GM21526 (cell line): Measurements from ENCODE around the gene PTPRCAP.
"Not testable (repeated sequence)": the region's sequence is repeated elsewhere in the genome, so short reads cannot be mapped to it uniquely, and the experiment has no call there.

ENCODE experiments used
- ATAC-seq: cut with Tn5 transposase; IDR thresholded peaks from one replicate; pipeline ENCODE4 v1.9.1; 2021; ENCODE audit warnings: moderate library complexity; ENCODE audit not compliant: unreplicated experiment, low FRiP score

The PTPRCAP gene, protein sequence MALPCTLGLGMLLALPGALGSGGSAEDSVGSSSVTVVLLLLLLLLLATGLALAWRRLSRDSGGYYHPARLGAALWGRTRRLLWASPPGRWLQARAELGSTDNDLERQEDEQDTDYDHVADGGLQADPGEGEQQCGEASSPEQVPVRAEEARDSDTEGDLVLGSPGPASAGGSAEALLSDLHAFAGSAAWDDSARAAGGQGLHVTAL

DNA sequence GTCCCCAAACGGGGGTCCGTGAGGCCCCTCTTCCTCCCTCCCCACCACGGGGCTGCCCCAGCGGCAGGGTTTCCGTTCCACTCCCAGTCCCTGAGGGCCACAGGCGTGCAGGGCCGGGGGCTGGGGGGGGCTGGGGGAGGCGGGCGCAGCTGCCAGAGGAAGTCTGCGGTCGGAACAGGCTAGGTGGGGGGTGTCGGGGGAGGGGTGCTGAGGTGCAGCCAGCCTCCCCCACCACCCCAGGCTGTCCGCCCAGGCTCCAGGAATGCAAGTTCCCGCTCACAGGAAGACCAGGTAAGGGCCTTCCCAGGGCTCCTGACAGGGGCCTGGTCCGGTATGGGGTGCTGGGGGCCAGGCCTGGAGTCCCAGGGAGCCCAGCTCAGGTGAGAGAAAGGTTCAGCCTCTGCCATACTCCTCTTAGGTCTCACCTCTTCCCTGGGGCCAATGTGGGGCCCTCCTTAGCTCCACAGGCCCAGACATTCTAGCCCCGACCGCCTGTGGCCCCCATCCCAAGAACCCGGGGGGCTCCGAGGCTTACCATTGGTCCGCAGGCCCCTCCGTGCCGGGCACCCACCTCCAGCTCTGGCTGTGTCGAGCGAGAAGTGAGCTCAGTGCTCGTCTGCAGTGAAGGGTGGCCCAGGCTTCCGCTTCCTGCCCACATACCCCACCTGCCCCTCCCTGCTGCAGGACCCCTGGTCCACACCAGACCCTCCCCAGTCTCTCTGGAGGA, at the start of gene PTPRCAP:
TSS of gene PTPRCAP (minus strand) at position 601 of the 727 bp plus-strand sequence. CDS start at position 538, 63 bp downstream.
- no peak for ATAC-seq

DNA sequence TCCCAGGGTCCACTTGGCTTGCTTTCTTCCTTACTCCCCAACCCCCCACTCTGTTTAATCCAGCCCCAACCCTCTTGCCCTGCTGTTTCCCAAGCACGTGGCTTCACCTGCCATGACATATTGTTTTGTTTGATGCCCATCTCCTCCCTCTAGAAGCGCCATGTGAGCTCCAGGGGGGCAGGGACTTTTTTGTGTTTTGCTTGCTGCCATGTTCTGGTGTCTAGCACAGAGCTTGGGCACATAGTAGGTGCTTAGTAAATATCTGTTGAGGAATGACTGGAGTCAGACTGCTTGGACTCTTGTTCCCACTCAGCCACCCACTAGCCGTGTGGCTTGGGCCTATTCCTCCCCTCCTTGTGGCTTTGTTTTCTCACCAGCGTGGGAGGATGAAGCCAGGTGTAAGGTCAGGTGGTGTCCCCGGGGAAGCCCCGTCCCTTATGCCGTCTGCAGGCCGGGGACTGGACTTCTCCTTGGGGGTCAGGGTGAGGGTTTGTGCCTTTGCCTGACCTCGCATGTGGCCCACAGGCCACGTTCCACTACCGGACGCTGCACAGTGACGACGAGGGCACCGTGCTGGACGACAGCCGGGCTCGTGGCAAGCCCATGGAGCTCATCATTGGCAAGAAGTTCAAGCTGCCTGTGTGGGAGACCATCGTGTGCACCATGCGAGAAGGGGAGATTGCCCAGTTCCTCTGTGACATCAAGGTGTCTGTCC, 49.2 kb upstream of the PTPRCAP start:
- no peak for ATAC-seq

DNA sequence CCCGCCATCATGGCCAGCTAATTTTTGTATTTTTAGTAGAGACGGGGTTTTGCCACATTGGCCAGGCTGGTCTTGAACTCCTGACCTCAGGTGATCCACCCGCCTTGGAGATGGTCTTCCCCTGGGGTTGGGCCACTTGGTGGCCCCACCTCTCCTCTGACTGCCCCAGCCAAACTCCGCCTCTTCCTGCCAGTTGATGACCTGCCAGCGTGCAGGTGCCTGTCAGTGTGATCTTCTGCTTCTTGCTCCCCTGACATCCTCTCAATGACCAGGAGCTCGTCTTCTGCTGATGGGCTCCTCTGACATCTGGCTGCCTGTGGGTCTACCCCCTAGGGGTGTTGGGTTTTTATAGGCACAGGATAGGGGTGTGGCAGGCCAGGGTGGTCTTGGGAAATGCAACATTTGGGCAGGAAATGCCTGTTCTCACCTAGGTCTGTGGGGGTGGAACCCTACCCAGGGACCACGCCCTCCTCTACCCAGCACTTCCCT, 48.4 kb upstream of the PTPRCAP start:
- not testable (repeated sequence) for ATAC-seq

DNA sequence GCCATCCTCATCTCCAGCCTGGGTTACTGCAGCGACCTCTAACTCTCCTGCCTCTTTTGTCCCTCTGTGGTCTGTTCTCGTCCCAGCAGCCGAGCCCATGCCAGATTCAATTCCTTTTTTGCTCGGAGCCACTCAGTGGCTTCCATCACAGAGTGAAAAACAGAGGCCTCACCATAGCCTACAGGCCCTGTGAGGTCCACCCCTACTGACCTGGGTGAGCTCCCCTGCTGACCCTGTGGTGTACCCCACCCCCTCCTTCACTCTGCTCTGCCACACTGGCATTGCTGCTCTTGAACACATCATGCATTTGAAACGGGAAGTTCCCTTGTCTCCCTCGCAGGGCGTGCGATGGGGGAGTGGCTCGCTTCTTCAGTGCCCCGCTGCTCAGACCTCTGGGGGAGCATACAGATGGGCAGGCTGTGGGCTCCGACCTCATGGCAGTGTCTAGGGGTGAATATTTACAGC, 47.4 kb upstream of the PTPRCAP start:
- no peak for ATAC-seq

DNA sequence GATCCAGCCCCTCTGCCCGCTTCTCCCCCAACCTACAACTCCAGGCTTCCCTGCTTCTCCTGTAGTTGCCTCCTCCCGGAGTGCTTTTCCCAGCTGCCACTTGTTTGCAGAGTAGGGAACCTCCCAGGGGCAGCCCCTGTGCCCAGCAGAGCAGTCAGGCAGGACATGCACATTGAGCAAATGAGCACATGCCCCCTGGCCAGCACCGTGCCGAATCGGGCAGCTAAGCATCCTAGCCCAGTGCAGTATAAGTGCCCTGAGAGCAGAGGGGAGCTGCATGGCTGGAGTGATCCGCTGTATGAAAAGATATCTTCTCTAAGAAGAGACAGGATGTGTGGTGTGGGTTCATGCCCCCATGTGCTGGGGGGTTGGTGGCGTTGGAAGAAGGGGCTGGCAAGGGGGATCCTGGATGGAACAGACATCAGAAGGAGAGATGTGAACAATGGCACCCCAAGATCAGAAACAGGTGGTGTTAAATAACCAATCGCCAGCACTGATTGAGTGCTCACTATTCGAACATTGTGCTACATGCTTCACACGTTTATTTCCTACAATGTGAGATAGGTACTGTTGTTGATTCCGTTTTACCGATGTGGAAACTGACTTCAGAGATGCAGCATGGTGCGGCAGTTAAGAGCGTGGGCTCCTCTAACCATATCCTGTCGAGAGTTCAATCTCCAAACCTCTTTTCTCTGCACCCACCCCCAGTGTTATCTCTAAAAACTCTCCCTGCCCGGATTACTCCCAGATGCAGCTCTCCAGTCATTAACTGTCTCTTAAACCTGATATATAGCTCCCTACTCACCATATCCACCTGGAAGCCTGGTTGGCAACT, 46.6 kb upstream of the PTPRCAP start:
- no peak for ATAC-seq

DNA sequence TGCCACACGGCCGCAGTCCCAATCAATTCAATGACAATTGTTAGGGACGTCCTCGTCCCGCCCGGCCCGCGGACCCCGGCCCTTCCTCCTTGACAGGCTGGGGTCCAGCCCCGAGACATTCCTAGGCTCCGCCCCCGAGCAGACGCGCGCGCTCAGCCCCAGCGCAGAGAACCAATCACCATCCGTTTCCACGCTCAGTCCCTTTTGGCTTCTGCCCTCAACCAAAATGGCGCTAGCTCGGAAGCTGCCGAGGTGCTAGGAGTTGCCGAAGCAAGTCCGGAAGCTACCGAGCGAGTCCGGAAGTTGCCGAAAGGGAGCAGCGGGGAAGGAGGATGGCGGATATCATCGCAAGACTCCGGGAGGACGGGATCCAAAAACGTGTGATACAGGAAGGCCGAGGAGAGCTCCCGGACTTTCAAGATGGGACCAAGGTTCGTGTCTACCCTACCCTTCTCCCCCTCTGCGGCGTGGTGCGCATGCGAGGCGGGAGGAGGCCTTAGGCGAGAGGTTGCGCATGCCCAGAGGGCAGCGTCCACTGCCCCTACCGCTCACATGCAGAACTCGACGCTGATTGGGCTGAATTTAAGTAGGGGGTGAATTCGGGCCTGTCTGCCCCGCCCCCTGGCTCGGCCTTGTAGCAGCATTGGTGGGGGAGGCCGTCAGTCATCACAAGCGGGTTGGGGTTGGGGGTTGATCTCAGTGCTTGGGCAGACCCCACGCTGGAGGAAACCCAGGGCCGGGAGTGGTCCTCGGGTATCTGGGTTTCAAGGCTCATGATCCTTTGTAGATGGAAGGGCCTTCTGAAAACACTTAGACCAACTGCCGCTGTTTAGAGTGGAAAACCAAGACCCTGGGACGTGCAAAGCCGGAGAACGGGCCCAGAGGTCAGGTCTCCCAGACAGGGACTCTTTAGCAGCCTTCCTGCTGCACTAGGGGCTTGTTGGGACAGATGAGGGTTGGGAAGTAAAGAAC, 45.6 kb upstream of the PTPRCAP start, which contains the start of gene AIP:
TSS of gene AIP (plus strand) at position 200 of the 972 bp plus-strand sequence. CDS start at position 333, 133 bp downstream.
- ATAC-seq: peak; percentile 59

DNA sequence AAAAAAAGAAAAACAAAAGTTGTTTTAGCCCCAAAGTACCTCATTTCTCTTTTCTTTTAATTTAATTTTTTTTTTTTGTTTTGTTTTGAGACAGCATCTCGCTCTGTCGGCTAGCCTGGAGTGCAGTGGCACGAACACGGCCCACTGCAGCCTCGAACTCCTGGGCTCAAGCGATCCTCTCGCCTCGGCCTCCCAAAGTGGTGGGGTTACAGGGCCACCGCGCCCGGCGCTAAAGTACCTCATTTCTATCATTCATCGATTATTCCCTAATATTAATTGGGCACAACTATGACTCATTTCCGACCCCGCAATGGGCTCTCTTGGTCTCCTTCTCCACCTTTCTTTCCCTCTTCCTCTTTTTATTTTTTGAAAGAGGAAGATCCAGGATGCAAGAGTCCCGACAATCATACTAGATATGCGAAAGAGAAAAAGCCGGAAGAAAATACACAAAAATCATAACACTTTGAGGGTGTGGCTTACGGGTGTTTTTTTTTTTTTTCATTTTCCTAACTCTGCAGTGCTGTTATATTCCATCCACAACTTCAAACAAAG, 44.9 kb upstream of the PTPRCAP start:
- no peak for ATAC-seq

DNA sequence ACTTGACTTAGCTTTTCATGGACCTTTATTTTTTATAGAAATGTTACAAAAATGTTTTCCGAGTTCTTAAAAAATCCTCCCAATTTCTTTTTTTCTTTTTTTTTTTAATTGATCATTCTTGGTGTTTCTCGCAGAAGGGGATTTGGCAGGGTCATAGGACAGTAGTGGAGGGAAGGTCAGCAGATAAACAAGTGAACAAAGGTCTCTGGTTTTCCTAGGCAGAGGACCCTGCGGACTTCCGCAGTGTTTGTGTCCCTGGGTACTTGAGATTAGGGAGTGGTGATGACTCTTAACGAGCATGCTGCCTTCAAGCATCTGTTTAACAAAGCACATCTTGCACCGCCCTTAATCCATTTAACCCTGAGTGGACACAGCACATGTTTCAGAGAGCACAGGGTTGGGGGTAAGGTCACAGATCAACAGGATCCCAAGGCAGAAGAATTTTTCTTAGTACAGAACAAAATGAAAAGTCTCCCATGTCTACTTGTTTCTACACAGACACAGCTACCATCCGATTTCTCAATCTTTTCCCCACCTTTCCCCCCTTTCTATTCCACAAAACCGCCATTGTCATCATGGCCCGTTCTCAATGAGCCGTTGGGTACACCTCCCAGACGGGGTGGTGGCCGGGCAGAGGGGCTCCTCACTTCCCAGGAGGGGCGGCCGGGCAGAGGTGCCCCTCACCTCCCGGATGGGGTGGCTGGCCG, 40.0 kb upstream of the PTPRCAP start:
- not testable (repeated sequence) for ATAC-seq

DNA sequence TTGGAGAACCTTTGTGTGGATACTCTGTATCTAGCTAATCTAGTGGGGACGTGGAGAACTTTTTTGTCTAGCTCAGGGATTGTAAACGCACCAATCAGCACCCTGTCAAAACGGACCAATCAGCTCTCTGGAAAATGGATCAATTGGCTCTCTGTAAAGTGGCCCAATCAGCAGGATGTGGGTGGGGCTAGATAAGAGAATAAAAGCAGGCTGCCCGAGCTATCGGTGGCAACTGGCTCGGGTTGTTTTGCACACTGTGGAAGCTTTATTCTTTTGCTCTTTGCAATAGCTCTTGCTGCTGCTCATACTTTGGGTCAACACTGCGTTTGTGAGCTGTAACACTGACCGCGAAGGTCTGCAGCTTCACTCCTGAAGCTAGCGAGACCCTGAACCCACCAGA, 39.2 kb upstream of the PTPRCAP start:
- not testable (repeated sequence) for ATAC-seq

DNA sequence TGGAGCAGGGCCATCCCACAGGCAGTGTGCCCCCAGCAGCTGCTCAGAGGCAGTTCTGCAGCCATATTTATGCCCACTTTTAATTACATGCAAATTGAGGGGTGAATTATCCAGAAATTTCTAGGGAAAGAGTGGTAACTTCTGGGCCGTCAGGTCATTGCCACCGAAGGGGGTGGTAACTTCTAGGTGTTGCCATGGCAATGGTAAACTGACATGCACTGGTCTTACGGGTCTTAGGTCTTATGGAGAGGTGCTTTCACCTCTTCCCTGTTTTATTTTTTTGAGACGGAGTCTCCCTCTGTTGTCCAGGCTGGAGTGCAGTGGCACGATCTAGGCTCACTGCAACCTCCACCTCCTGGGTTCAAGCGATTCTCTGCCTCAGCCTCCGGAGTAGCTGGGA, 35.4 kb upstream of the PTPRCAP start:
- ATAC-seq: no peak

DNA sequence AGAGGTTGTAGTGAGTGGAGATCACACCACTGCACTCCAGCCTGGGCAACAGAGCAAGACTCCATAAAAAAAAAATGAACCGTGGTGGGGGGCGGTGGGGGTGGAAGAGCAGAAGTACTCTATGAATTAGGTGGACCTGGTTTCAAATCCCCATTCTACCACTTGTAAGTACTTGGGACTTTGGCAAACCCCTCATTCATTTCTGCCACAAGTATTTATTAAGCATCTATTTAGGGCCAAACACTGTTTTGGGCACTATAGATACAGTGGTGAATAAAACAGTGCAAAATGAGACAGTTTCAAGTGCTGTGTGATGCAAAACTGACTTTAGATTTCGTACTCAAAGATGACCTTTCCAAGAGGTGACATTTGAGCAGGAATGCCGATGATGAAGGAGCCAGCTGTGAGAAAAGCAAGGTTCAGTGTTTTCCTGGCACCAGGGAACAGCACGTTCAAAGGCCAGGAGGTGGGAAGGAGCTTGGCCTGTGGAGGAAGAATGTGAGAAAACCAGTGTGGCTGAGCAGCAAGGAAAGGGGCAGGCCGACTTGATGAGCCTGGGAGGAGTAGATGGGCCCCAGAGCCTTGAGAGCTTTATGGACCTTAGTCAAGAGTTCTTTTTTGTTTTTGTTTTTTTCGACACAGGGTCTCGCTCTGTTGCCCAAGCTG, 33.0 kb upstream of the PTPRCAP start:
- ATAC-seq: no peak

DNA sequence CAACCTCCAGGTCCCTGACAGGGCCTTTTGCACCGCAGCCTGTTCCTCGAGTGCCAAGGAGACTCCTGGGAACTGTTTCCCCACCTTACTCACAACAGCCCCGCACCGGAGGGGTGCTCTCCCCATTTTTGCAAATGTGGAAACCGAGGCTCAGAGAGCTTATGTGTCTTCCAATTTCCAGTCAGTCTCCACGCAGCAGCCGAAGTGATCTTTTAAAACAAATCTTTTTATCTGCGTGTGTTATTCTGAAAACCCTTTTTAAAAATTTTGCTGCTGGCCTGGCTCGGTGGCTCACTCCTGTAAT, 32.0 kb upstream of the PTPRCAP start:
- no peak for ATAC-seq

DNA sequence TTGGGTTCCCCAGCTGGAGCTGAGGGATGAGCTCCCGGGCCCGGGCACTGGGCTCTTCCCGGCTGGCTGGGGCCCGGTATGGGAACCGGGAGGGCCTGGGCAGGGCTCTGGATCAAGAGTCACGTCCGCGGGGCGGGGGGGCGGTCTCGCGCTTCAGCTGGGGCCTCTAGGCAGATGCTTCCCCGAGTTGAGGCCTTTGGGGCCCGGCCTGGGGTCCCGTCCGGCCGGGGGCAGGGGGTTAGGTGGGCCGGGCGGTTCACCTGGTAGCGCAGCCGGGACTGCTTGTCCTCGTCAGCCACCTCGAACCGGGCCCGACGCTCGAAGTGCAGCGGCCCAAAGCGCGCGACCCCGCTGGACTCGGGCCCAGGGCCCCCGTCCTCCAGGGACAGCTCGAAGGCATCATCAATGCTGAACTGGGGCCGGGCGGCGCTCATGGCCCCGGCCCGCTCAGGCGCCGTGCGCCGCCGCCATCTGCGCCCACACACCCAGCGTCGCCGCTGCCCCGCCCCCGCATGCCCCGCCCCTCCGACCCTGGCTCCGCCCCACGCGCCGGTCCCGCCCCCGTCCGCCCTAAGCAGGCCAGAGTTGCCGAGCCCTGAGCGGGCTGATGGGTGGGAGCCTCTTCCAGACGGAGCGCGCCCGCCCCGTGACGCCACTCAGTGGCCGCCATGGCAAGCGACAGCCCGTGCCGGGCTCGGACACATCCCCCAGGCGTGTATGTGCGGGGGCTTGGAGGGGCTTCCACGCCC, 31.5 kb upstream of the PTPRCAP start, which contains the start of gene TMEM134:
TSS of gene TMEM134 (minus strand) at position 493 of the 749 bp plus-strand sequence. CDS start at position 434, 59 bp downstream.
- peak; percentile 52 for ATAC-seq

DNA sequence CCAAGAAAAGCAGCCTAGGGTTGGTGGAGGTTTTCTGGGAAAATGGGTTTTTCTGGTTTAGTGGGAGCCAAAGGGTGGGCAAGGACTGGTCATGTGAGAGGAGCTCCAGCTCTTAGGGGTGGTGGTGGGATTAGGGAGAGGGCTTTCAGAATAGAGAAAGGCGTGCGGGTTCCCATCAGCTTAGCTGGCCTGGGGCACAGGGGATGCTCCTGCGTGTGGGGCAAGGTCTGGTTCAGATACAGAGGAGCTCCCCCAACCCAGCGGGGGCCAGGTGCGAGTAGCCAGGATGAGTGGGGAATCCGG, 30.9 kb upstream of the PTPRCAP start:
- ATAC-seq: no peak

DNA sequence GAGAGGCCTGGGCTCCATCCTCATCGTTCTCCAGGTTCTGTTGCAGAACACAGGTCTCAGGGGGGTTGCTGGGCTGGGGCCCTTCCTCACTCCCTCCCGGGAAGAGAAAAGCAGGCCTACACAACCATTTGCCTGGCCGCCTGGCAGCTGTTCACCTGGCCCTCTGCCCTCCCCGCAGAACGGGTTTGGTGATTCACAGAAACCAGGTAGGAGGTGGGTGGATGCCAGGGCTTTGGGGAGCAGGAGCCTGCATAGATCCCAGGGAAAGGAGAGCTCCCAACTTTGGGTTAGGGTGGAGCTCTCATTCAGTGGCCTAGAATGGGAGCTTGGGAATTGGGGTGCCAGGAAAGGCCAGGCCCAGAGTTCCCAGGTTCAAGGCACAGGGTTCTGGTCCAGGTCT, 30.6 kb upstream of the PTPRCAP start:
- ATAC-seq: no peak

DNA sequence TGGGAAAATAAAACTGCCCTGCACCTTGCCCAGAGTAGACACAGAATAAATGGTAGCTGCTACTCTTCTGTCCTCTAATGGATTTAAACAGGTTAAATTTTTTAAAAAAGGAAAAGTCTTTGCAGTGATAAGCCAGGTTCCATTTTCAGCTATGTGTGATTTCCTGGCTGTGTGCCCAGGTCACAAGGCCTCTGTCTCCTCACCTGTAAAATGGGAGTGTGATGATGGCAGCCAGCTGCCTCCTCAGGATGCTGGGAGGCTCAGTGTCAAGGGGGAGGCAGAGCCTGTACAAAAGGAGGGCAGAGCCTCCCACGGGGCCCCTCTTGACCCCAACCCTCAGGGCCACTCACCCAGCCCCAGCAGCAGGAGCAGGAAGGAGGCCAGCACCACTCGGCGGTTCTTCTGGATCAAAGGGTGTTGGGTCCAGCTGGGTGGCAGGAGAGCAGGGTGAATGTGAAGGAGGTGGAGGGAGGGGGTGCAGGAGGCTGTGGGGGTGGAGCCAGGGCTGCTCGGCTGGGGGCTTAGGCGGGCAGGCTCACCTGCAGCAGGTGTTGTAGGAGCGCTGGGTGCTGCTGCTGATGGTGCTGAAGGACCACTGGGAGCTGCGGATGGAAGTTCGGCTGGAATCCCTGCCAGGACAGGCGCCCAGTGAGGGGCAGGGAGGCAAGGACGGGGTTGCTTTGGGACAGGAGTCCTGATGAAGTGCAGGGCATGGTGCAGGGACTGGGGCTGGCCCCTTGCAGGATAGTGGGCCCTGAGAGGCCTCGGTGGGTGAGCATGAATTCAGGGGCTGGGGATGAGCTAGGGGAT, 29.7 kb upstream of the PTPRCAP start:
- ATAC-seq: no peak
